Vagina (tissue), 2 donors: ENCODE results near the gene FST.

Source experiments
- POLR2A ChIP-seq, 2 donors: fragments of 450-650 bp; IDR thresholded peaks; one replicate each; pipeline ENCODE4 v1.6.1; 2017; ENCODE audit warnings: antibody characterized with exemption in 2 of 2, mild to moderate bottlenecking in 2 of 2, moderate library complexity in 2 of 2
- POLR2AphosphoS5 ChIP-seq, 2 donors: sonication (generic); formaldehyde crosslinking; IDR thresholded peaks; one replicate each; pipeline ENCODE4 v1.9.0; 2017; ENCODE audit warnings: antibody characterized with exemption in 2 of 2, mild to moderate bottlenecking in 2 of 2, low read depth in 1 of 2; ENCODE audit not compliant: insufficient read depth in 1 of 2
- TF ChIP-seq, protein P1 (sequence below), 3 experiments: fragments of 450-650 bp in 2 of 3; fragments of 200-600 bp in 1 of 3; sonication (generic) in 1 of 3; IDR thresholded peaks; one replicate each; pipeline ENCODE4 v1.5.1; 2017 to 2019; ENCODE audit warnings: antibody characterized with exemption in 3 of 3, mild to moderate bottlenecking in 2 of 3, moderate library complexity in 2 of 3

GRCh38 chr5:53479590-53480415 lies 626 bp upstream of the FST start:
- TF ChIP-seq, protein P1, sequence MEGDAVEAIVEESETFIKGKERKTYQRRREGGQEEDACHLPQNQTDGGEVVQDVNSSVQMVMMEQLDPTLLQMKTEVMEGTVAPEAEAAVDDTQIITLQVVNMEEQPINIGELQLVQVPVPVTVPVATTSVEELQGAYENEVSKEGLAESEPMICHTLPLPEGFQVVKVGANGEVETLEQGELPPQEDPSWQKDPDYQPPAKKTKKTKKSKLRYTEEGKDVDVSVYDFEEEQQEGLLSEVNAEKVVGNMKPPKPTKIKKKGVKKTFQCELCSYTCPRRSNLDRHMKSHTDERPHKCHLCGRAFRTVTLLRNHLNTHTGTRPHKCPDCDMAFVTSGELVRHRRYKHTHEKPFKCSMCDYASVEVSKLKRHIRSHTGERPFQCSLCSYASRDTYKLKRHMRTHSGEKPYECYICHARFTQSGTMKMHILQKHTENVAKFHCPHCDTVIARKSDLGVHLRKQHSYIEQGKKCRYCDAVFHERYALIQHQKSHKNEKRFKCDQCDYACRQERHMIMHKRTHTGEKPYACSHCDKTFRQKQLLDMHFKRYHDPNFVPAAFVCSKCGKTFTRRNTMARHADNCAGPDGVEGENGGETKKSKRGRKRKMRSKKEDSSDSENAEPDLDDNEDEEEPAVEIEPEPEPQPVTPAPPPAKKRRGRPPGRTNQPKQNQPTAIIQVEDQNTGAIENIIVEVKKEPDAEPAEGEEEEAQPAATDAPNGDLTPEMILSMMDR (IDR thresholded peaks at IDR 0.05), result no peak
- TF ChIP-seq POLR2A (IDR thresholded peaks at IDR 0.05) (no peak), POLR2AphosphoS5 (IDR thresholded peaks at IDR 0.05; ENCODE audit: insufficient read depth in 1 of 2, low read depth in 1 of 2) (peak in 1 of 2 donors; percentile 61)
